GM12878 (cell line): ENCODE measurements around the gene SLC39A13. TPM values are rescaled to one million over a fixed set of nuclear protein-coding genes. Genes with fewer than 3 reads are reported as not detected.
A peak's percentile ranks its signal among the peaks of the same experiment; 100 is the strongest.

Source experiments
- ATAC-seq: fragments of 200-7000 bp; cut with Tn5 transposase; 3 replicates; pipeline ENCODE4 v1.9.1; 2020; ENCODE audit warnings: mild to moderate bottlenecking, moderate library complexity
- BruUV-seq: library from RNA; stranded (reverse); fragments of 400-500 nt; replicated peaks from 2 replicates; lab custom pipeline; 2021; lab: Mats Ljungman, UMichigan
- CTCF ChIA-PET: fragments of 300-600 bp; sonication (Branson Sonifier 250); formaldehyde crosslinking; extraction: SDS; loops from one replicate; lab custom pipeline; 2021; ENCODE audit warnings: inconsistent platforms; lab: Yijun Ruan, JAX
- POLR2A ChIA-PET: fragments of 350-600 bp; formaldehyde crosslinking; extraction: SDS; loops from one replicate; lab custom pipeline; 2021; ENCODE audit warnings: inconsistent platforms; lab: Charles Lee
- RAD21 ChIA-PET: fragments of 300-600 bp; sonication (Branson Sonifier 250); formaldehyde crosslinking; loops from one replicate; lab custom pipeline; 2023; ENCODE audit warnings: antibody characterized with exemption; ENCODE audit not compliant: unreplicated experiment; lab: Charles Lee
- SMC1A ChIA-PET: fragments of 300-600 bp; sonication (Branson Sonifier 250); formaldehyde crosslinking; loops from one replicate; lab custom pipeline; 2023; ENCODE audit not compliant: unreplicated experiment, uncharacterized antibody; lab: Charles Lee
- DNase-seq: peaks from one replicate; pipeline ENCODE4 v3.0.0-alpha.2; 2011; ENCODE audit warnings: low read depth, low spot score
- FAIRE-seq: peaks from 3 replicates; lab custom pipeline; 2011; peaks lifted over from hg19 to GRCh38; lab: Jason Lieb, UNC
- H2AFZ ChIP-seq: 2 replicates; pipeline ENCODE4 v1.6.0; 2011; ENCODE audit warnings: low read depth, low read length, control low read depth; ENCODE audit not compliant: control insufficient read depth
- H3K27ac ChIP-seq: 2 replicates; pipeline ENCODE4 v1.5.1; 2011; ENCODE audit warnings: control low read depth; ENCODE audit not compliant: control insufficient read depth, insufficient read depth
- H3K27me3 ChIP-seq, 2 experiments: replicated peaks in 1 of 2; 2 replicates each; pipeline versions ENCODE4 v1.6.0 to v1.6.1; 2011; ENCODE audit warnings: low read length in 1 of 2; ENCODE audit not compliant: control insufficient read depth in 2 of 2, insufficient read depth in 2 of 2
- H3K36me3 ChIP-seq, 2 experiments: 2 replicates each; pipeline ENCODE4 v1.5.1; 2011; ENCODE audit warnings: low read length in 1 of 2; ENCODE audit not compliant: control insufficient read depth in 2 of 2, insufficient read depth in 2 of 2
- H3K4me1 ChIP-seq: 2 replicates; pipeline ENCODE4 v1.6.1; 2011; ENCODE audit warnings: mild to moderate bottlenecking, low read length, moderate library complexity, mixed read lengths; ENCODE audit not compliant: control insufficient read depth, insufficient read depth
- H3K4me2 ChIP-seq: 2 replicates; pipeline ENCODE4 v1.6.0; 2011; ENCODE audit warnings: control low read depth; ENCODE audit not compliant: control insufficient read depth, insufficient read depth
- H3K4me3 ChIP-seq: fragments of 200-600 bp; sonication (generic); 2 replicates; pipeline ENCODE4 v1.5.1; 2016
- H3K79me2 ChIP-seq: 2 replicates; pipeline ENCODE4 v1.6.0; 2011; ENCODE audit warnings: low read length; ENCODE audit not compliant: control insufficient read depth, insufficient read depth
- H3K9ac ChIP-seq: 2 replicates; pipeline ENCODE4 v1.8.0; 2011; ENCODE audit warnings: low read length, control low read depth, mixed read lengths; ENCODE audit not compliant: control insufficient read depth, insufficient read depth
- H3K9me3 ChIP-seq: replicated peaks from 3 replicates; pipeline ENCODE4 v1.5.1; 2011; ENCODE audit warnings: mild to moderate bottlenecking, low read length; ENCODE audit not compliant: control insufficient read depth, insufficient read depth
- H4K20me1 ChIP-seq: 2 replicates; pipeline ENCODE4 v1.6.0; 2011; ENCODE audit not compliant: control insufficient read depth, insufficient read depth
- CBX3 ChIP-seq: fragments of 200-600 bp; sonication (generic); IDR thresholded peaks from 2 replicates; pipeline ENCODE4 v1.6.1; 2016; ENCODE audit warnings: low read depth, borderline replicate concordance
- CHD1 ChIP-seq: IDR thresholded peaks from 2 replicates; pipeline ENCODE4 v1.6.1; 2012; ENCODE audit warnings: low read depth, low read length, improper control_type of control experiment
- EZH2 ChIP-seq: IDR thresholded peaks from 2 replicates; pipeline ENCODE4 v1.6.1; 2012; ENCODE audit warnings: low read depth, mild to moderate bottlenecking, control low read depth, inconsistent platforms, low read length, borderline replicate concordance; ENCODE audit not compliant: control insufficient read depth
- FOS ChIP-seq: IDR thresholded peaks from 3 replicates; pipeline ENCODE4 v1.6.1; 2011; ENCODE audit warnings: borderline replicate concordance; ENCODE audit not compliant: insufficient read length; ENCODE audit errors: extremely low read depth
- IKZF1 ChIP-seq: fragments of 450-650 bp; conservative IDR thresholded peaks from 2 replicates; pipeline ENCODE4 v1.6.1; 2017; ENCODE audit warnings: antibody characterized with exemption, mild to moderate bottlenecking
- KDM1A ChIP-seq: fragments of 200-600 bp; sonication (generic); IDR thresholded peaks from 2 replicates; pipeline ENCODE4 v1.6.1; 2016; ENCODE audit warnings: borderline replicate concordance
- MAX ChIP-seq: IDR thresholded peaks from 2 replicates; pipeline ENCODE4 v1.6.1; 2012; ENCODE audit warnings: low read depth, low read length, improper control_type of control experiment
- MYC ChIP-seq: IDR thresholded peaks from 2 replicates; pipeline ENCODE4 v1.6.1; 2011; ENCODE audit warnings: mild to moderate bottlenecking, low read length, moderate library complexity, inconsistent platforms; ENCODE audit not compliant: insufficient read depth, insufficient replicate concordance, insufficient read length, severe bottlenecking
- NBN ChIP-seq: fragments of 450-650 bp; IDR thresholded peaks from 2 replicates; pipeline ENCODE4 v1.6.1; 2016
- NKRF ChIP-seq: fragments of 450-650 bp; conservative IDR thresholded peaks from 2 replicates; pipeline ENCODE4 v1.6.1; 2017; ENCODE audit warnings: mild to moderate bottlenecking, moderate library complexity
- POLR2A ChIP-seq: IDR thresholded peaks from 2 replicates; pipeline ENCODE4 v1.6.1; 2011; ENCODE audit warnings: low read depth, mild to moderate bottlenecking, low read length
- TAF1 ChIP-seq: IDR thresholded peaks from 2 replicates; pipeline ENCODE4 v1.6.1; 2011; ENCODE audit warnings: mild to moderate bottlenecking, low read depth, low read length, borderline replicate concordance
- TCF3 ChIP-seq: IDR thresholded peaks from 2 replicates; pipeline ENCODE4 v1.6.1; 2012; ENCODE audit warnings: low read depth, mild to moderate bottlenecking, low read length, borderline replicate concordance; ENCODE audit not compliant: insufficient read depth
- ZNF207 ChIP-seq: fragments of 450-650 bp; IDR thresholded peaks from 2 replicates; pipeline ENCODE4 v1.6.1; 2014; ENCODE audit warnings: antibody characterized with exemption, mild to moderate bottlenecking, borderline replicate concordance
- WGBS: methylation state at CpG from one replicate; pipeline ENCODE4 v1.1.6; 2016; ENCODE audit warnings: low lambda C conversion rate; ENCODE audit not compliant: insufficient replicate concordance, insufficient coverage; ENCODE audit errors: missing lambda C conversion rate; 5-methylcytosine and 5-hydroxymethylcytosine counted together
- in situ Hi-C: fragments of 300-500 bp; cut with MboI; formaldehyde crosslinking; loops from 9 replicates; pipeline ENCODE4 v1.14.3; 2018; ENCODE audit warnings: mixed read lengths
- intact Hi-C: fragments of 100-400 bp; cut with micrococcal nuclease; formaldehyde crosslinking; loops from one replicate; pipeline ENCODE4 v1.14.2; 2022; ENCODE audit not compliant: unreplicated experiment
- polyA plus RNA-seq, 11 experiments: library from polyadenylated mRNA; depleted of rRNA in 4 of 11; unstranded in 6 of 11; stranded (reverse) in 5 of 11; fragments of >200 nt; fragmentation: Nextera tagmentation in 4 of 11; fragmentation: Illumina TruSeq in 1 of 11; extraction: Ambion mirVana in 4 of 11; extraction: Trizol in 1 of 11; gene quantifications; 1 replicate in 1 of 11; 2 replicates in 10 of 11; pipeline versions ENCODE4 v1.2.1 to v1.2.3, GENCODE V29; 2011 to 2016; ENCODE audit warnings: inconsistent platforms in 2 of 11, missing spikeins in 2 of 11, low read depth in 1 of 11
- total RNA-seq, 4 experiments: library from RNA; depleted of rRNA in 3 of 4; stranded (reverse); fragments of >200 nt in 3 of 4; fragmentation: Illumina TruSeq in 1 of 4; extraction: Trizol in 1 of 4; gene quantifications; 2 replicates each; pipeline versions ENCODE4 v1.2.1 to v1.2.3, GENCODE V29; 2013 to 2021
- TF ChIP-seq, protein P1 (sequence below): IDR thresholded peaks from 2 replicates; pipeline ENCODE4 v1.6.1; 2012; ENCODE audit warnings: low read length, inconsistent platforms

SLC39A13 gene
- total and polyA plus RNA-seq, 10 of the 15 experiments (the other 5 are each of a cell fraction or from before 2014, with no cell fraction given), result 0.23 to 19.8 (median 6.3) TPM

- peak; percentile 22; the same call in 1 of the 2 replicates for TF ChIP-seq MAX
- TF ChIP-seq KDM1A, result no peak
- no peak for TF ChIP-seq ZNF207
- peak; percentile 47; the same call in 1 of the 2 replicates for TF ChIP-seq POLR2A
- peak; percentile 39; the same call in 1 of the 2 replicates for TF ChIP-seq IKZF1
Measured at GRCh38 chr11:47376525-47377371, 31.6 kb upstream of the SLC39A13 start (continued).

GRCh38 chr11:47377571-47378009 is 30.8 kb upstream of the SLC39A13 start:
- Histone ChIP-seq H3K79me2 (peaks cover 41% of the 10 kb centered on the region), H4K20me1 (no peaks in the 10 kb centered on the region), H3K4me3 (peak overlapping the region; percentile 80), H3K9me3 (no peaks in the 10 kb centered on the region), H2AFZ (peak overlapping the region; percentile 71; the same call in 1 of the 2 replicates), H3K36me3 (peaks cover 2 to 3% of the 10 kb centered on the region in 2 experiments; a peak in 3 of 4 replicates), H3K4me1 (peaks cover 21% of the 10 kb centered on the region), H3K27ac (peak overlapping the region; percentile 93)
- no TSS peak for BruUV-seq
- RAD21 ChIA-PET, result interaction anchor here (1.0 to 3.4 kb wide), 6 partner anchors 13 to 679 kb away, joined by 3 to 31 read pairs (median 7); partner anchors contain the start of gene SLC39A13
- SMC1A ChIA-PET, result interaction anchor here (0.6 to 3.7 kb wide), 5 partner anchors 14 to 106 kb away, joined by 3 to 36 read pairs (median 8); no protein-coding TSS in a partner anchor
- ATAC-seq, result peak; percentile 50
- intact Hi-C loops, result loop anchor here (1.0 to 10.0 kb wide), 4 partner anchors 31 to 477 kb away; partner anchors contain the start of genes FNBP4 and SLC39A13
- in situ Hi-C loops, result no loop called here
- WGBS, result 0% methylated on average over 5 of the region's 5 CpGs
- TF ChIP-seq FOS (no peak), NKRF (no peak), CBX3 (no peak), MYC (no peak), CHD1 (no peak), EZH2 (no peak), TCF3 (no peak), TAF1 (no peak), NBN (no peak)
- TF ChIP-seq, protein P1, sequence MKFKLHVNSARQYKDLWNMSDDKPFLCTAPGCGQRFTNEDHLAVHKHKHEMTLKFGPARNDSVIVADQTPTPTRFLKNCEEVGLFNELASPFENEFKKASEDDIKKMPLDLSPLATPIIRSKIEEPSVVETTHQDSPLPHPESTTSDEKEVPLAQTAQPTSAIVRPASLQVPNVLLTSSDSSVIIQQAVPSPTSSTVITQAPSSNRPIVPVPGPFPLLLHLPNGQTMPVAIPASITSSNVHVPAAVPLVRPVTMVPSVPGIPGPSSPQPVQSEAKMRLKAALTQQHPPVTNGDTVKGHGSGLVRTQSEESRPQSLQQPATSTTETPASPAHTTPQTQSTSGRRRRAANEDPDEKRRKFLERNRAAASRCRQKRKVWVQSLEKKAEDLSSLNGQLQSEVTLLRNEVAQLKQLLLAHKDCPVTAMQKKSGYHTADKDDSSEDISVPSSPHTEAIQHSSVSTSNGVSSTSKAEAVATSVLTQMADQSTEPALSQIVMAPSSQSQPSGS, result no peak
- TF ChIP-seq, all 136 proteins: peak for 0
- FAIRE-seq (no peak), DNase-seq (no peak)
- Histone ChIP-seq H3K4me2 (peak overlapping the region; percentile 89), H3K9ac (peak overlapping the region; percentile 85), H3K27me3 (no peaks in the 10 kb centered on the region)
- POLR2A ChIA-PET, result interaction anchor here (0.6 to 5.0 kb wide), 8 partner anchors 11 to 753 kb away, joined by 3 to 94 read pairs (median 4); partner anchors contain the start of gene SLC39A13
- CTCF ChIA-PET, result interaction anchor here (0.5 to 4.1 kb wide), 9 partner anchors 14 to 1129 kb away, joined by 3 to 20 read pairs (median 5); no protein-coding TSS in a partner anchor
